Measurements from ENCODE around the gene TBC1D5.
"Not testable (repeated sequence)": the region's sequence is repeated elsewhere in the genome, so short reads cannot be mapped to it uniquely, and the experiment has no call there.

The TBC1D5 gene

DNA sequence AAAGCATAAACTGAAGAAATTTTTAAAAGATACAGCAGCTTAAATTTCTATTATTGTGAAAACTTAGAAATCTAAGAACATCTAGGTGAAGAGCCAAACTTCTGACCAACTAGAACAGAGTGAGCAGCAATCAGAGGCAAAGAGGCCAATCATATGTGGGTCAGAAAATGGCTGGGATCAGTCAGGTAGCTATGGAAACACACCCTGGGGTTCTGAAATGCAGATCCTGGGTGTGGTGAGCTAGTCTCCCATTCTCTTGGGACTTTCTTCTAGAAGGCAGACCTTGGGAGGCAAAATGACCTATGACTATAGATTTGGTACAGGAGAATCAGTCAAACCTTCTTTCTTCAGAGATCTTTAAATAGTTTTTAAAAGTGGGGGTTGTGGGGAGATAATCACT lies 385.8 kb downstream of the TBC1D5 start:
- no peak for DNase-seq (ENCODE audit: low spot score)

DNA sequence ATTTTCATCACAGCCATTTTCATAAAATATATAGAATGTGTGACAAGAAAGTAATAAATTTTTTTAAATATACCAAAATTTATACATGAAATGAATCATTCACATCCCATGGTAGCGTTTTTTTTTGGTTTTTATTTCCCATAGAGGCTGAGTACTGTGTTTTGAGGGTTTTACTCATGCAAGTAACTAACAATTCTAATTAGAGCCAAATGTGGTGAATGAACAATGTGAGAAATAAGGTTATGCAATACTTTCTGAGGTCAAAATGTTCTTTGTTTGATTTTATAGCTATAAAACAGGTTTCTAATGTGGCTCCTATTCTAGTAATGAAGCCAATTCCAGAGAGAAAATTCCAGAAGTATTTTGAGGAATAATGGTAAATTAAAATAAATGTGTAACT lies 386.8 kb downstream of the TBC1D5 start:
- no peak for DNase-seq (ENCODE audit: low spot score)

DNA sequence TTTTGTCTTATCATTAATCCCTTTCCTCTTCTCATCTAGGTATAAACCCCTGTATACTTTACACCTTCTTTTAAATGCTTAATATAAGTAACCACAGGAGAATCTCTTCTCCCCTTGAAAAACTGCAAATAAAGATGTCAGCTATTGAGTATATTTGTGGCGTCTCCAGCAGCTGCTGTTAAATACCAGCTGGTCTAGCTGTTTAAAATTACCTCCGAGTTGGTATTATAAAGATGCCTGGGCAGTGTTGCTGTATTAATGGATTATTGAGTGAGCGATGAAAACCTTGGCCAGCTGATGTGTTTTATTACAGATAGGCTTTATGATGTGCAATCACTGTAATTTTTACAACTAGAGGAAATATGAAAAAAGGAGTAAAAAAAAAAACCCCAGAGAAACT lies 388.1 kb downstream of the TBC1D5 start:
- no peak for DNase-seq (ENCODE audit: low spot score)

DNA sequence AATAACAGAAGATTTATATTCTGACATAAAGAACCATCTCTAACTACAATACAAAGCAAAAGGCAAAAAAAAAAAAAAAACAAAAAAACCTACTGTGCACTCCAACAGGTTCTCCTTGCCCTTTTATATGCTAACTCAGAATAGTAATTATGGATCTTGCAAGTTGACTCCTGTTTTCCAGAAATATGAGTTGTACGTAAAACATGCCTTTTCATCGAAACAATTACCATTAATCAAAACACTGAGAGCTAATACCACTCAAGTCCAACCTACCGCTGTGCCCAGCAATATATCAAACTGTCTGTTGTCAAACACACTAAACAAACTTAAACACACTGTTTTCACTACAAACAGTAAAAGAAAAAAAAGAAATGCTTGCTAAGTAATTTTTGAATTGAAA lies 389.8 kb downstream of the TBC1D5 start:
- no peak for DNase-seq (ENCODE audit: low spot score)

DNA sequence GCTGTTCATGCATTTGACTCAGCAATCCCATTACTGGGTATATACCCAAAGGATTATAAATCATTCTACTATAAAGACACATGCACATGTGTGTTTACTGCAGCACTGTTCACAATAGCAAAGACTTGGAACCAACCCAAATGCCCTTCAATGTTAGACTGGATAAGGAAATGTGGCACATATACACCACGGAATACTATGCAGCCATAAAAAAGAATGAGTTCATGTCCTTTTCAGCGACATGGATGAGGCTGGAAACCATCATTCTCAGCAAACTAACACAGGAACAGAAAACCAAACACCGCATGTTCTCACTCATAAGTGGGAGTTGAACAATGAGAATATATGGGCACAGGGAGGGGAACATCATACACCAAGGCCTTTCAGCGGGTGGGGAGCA lies 391.2 kb downstream of the TBC1D5 start:
- DNase-seq (ENCODE audit: low spot score): not testable (repeated sequence)

GRCh38 chr3:17349093-17349492 lies 393.3 kb downstream of the TBC1D5 start:
- DNase-seq (ENCODE audit: low spot score): no peak

- DNase-seq (ENCODE audit: low spot score): no peak
These were observed 400.3 kb downstream of the TBC1D5 start for GRCh38 chr3:17342119-17342518.

GRCh38 chr3:17340693-17341092 lies 401.7 kb downstream of the TBC1D5 start:
- DNase-seq (ENCODE audit: low spot score): no peak

DNA sequence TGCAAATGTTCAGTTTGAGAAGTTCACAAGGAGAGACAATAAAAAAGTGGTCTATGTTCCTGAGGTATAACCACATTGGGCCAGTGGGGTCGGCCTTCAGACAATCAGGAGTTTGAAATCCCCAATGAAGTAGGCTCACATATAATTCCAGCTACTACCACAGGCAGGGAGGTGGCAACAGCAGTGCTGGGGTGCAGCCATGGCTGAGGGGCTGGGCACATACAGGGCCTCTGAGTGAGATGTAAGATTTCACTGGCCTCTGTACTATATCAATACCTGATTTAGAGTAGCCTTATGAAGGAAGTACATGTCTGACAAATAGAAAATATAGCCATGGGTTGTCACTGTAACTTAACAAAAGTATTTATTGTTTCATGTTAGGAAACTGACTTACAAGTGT lies 402.2 kb downstream of the TBC1D5 start:
- no peak for DNase-seq (ENCODE audit: low spot score)

DNA sequence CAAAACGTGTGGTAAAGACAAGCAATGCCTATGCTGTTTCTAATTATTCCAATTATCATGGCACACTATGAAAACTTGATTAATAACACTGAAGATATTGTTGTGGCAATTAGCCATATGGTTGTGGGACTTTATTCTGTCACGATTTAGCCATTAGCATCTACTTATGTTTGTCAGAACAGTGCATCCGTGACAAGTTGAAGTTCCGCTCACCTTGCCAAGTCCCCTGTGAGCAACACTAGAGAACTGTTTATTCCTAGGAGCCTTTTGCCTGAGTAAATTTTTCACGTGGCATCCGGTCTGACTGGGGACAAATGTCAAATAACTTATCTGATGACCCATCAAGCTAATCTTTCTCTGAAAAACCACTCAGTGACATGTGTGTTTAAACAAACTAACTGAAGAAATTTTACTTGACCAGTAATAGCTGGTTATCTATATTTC lies 403.3 kb downstream of the TBC1D5 start:
- DNase-seq (ENCODE audit: low spot score): no peak

DNA sequence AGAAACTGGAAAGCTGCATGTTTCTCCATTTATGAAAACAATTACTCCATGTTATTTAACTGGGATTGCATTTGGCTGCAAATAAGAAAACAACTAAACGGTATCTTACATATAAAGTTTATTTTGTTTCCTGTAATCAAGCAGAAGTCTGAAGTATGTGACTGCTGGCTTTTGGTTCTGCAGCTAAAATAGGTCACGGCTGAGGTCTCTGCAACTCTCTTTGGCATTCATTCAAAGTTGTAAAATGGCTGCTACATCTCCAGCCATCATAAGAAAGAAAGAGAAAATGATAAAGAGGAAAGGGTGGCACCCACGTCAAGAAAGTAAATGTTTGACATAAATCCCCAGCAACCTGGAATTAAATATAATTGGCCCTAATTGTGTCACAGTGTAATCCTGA lies 406.1 kb downstream of the TBC1D5 start:
- no peak for DNase-seq (ENCODE audit: low spot score)

GRCh38 chr3:17333893-17334292 lies 408.5 kb downstream of the TBC1D5 start:
- DNase-seq (ENCODE audit: low spot score): no peak

- DNase-seq (ENCODE audit: low spot score): no peak
These were observed 409.0 kb downstream of the TBC1D5 start for GRCh38 chr3:17333446-17333845.

- DNase-seq (ENCODE audit: low spot score): no peak
These were observed 411.8 kb downstream of the TBC1D5 start for GRCh38 chr3:17330660-17331059.

- DNase-seq (ENCODE audit: low spot score): no peak
These were observed 412.5 kb downstream of the TBC1D5 start for GRCh38 chr3:17329927-17330326.

- no peak for DNase-seq (ENCODE audit: low spot score)
These were observed 420.2 kb downstream of the TBC1D5 start for GRCh38 chr3:17322106-17322793.

DNA sequence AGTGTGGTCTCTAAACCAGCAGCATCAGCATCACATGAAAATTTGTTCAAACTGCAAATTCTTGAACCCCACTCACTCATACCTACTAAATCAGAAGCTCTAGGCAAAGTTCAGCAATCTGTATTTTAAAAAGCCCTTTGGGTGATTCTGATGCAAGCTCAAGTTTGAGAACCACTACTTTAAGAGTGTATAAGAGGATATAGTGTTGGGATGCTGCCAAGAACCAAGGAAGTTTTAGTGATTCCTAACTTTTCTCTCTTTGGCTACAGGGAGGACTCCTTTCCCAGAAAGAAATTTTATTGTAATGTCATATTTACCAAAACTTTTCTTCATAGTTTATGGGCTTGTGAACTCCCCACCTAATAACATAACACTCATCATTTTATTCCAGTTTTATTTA lies 422.2 kb downstream of the TBC1D5 start:
- no peak for DNase-seq (ENCODE audit: low spot score)

GRCh38 chr3:17315897-17316296 lies 426.5 kb downstream of the TBC1D5 start:
- DNase-seq (ENCODE audit: low spot score): no peak

- no peak for DNase-seq (ENCODE audit: low spot score)
These were observed 428.3 kb downstream of the TBC1D5 start for GRCh38 chr3:17314171-17314570.

- DNase-seq (ENCODE audit: low spot score): no peak
These were observed 428.7 kb downstream of the TBC1D5 start for GRCh38 chr3:17313746-17314145.

DNA sequence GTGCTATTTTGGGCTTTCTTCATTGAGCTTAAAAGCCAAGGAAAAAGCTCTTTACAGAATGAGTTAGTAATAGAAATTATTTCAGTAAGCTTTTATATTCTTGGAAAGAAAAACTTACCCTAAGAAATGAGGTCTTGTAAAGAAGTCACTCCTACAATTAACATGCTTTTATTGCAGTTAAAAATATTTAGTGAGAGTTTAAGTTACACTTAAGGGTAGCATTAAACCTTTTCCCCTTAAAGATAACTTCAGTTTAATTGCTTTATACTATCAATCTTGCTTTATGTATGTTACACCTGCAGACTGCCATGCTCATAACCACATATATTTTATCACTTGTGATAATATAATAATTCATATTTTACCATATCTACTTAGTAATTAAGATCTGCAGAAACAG lies 431.4 kb downstream of the TBC1D5 start:
- no peak for DNase-seq (ENCODE audit: low spot score)

DNA sequence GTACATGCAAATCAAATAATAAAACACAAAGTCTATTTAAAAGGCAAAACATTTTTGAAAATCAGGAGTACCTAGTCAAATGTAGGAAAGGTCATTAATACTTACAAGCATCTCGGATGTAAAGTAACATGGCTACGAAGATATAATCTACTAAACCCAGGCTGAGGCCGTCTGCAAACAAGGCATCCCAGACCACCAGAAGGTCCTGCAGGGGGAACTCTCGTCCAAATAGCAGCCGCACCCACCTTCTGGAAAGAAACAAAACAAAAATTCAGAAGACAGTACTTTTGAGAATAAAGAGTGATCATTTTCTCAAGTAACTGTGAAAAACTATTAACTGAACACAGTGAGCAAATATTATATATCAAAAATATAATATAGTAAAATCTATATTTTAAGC lies 434.5 kb downstream of the TBC1D5 start:
- DNase-seq (ENCODE audit: low spot score): no peak

GRCh38 chr3:17307482-17307881 lies 434.9 kb downstream of the TBC1D5 start:
- no peak for DNase-seq (ENCODE audit: low spot score)

DNA sequence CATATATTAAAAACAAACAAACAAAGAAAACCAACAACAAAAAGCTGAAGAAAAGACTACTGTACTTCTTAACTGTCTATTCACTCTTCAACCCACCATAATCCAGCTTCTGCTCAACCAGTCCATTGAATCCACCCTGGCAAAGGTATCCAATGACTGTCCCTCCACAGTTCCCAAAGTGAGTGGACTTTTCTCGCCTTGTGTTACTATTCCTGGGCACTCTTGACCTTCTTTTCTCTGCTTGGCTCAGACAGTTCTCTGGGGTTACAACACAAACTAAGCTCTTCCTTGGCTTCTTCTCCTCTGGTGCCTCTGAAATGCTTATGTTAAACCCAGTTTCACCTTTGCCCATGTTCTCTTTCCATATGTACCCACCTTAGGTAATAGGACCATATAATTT lies 437.5 kb downstream of the TBC1D5 start:
- no peak for DNase-seq (ENCODE audit: low spot score)

DNA sequence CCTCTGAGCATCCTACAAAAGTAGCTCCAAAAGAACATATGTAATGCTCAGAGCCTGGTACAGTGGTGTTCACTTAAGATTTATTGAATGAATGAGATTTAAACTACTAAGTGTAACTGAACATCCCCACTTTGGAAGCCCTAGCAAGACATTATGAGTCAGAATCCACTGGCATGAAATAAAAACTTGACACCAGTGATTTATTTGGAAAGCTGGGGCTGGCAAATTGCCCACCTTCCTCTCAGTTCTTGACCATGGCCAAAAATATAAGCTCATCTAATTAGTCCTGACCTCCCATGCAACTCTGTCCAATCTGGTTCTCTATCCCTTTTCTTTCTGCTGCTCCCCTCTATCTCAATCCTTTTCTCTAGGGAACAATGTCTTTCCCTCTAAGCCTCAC lies 439.7 kb downstream of the TBC1D5 start:
- DNase-seq (ENCODE audit: low spot score): no peak

Data from hematopoietic multipotent progenitor cell treated with erythropoietin and hydrocortisone succinate and interleukin-3 and kit ligand, for 17 days (in vitro differentiated cells).